HG02973 (cell line): ENCODE data around the gene FHDC1.
A peak's percentile ranks its signal among the peaks of the same experiment; 100 is the strongest.

ENCODE experiments used
- ATAC-seq: cut with Tn5 transposase; IDR thresholded peaks from one replicate; pipeline ENCODE4 v1.9.1; 2021; ENCODE audit warnings: moderate library complexity; ENCODE audit not compliant: unreplicated experiment

Gene FHDC1

DNA sequence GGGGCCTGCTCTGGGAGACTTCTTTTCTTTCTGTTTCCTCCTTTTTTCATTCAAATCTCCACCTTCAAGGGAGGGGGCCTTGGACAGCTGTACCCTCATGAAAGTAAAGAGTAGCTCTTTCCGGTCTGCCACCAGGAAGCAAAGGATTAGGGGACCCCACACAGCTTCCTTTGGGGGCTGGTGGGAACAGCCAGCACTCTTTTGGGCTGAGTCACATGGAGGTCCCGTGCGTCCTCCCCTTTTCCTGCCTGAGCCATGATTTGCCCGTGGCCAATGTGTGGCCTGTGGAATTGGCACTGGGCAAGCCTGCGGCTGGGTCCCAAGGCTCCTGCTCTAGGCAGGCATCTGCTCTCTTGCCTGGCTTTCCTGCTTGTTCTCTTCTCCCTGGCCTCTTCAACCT is 65.5 kb downstream of the FHDC1 start:
- no peak for ATAC-seq

DNA sequence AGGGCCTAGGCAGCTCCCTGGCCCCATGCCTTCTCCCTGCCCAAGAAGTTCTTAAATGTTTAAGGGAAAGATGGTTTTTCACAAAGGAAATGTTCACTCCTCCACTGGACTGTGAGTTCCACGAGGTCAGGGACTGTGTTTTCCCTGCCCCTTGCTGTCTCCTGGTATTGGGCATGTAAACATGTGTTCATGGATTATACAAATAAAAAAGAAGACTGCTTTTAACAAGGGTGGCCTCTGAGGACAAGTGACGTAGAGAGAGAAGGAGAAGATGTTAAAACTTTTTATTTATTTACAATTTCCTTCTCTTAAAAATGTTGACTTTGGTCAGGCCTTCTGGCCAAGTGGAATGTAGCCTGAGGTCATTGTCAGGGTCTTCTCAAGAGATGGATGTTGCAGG is 66.0 kb downstream of the FHDC1 start:
- ATAC-seq, result no peak

DNA sequence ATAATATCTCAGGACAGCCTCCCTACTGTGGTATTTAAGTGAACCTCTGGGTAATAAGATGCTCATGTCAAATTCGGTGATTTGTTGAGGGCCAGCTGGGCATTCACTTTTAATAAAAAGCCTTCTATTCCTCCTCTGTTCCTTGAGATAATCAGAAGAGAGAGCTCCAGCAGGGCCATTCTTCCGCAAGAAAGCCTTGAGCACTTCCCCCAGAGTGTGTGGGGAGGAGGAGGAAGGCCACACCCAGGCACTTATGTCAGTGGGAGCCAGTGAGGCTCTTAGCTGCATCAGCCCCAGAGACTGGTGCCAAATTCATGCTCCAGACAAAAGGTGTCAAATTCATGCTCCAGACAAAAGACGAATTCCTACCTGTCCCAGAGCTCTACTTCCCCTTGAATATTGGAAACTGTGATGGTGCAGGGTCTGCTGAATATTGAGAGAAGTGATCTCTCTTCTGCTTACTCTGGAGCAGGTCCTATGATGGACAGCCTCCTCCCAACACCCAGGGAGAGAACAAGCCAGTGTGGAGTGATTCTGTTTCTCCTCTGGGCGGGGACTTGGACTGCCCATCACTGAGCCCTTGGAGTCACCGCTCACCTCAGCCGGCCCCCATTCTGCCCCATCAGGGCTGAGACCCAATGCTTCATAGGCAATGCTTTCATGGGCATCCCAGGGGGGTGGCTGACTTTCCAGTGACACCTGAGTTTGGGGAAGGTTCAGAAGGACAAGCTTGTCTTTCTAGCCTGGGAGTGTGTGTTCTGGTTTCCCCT is 68.1 kb downstream of the FHDC1 start:
- no peak for ATAC-seq

DNA sequence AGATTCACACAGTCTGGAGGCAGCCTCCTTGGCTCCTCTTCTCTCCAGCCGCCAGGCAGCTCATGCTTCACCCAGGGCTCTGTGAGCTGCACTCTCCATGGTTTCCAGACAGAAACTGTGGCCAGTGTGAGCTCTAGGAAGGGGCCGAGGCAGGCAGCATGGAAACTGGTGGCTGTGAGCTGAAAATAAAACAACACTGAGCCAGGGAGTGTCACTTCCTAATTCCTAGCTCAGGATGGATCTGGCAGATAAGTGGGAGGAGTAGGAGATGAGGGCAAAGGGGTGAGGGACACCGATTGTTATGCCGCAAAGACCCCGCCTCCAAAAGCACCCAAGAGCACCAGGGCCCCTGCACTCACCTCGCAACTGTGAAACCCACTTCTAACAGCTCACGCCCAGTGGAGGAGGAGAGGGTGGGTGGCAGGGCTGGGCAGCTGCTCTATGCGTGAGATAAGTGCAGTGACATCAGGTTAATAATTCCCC is 69.8 kb downstream of the FHDC1 start:
- ATAC-seq, result no peak

DNA sequence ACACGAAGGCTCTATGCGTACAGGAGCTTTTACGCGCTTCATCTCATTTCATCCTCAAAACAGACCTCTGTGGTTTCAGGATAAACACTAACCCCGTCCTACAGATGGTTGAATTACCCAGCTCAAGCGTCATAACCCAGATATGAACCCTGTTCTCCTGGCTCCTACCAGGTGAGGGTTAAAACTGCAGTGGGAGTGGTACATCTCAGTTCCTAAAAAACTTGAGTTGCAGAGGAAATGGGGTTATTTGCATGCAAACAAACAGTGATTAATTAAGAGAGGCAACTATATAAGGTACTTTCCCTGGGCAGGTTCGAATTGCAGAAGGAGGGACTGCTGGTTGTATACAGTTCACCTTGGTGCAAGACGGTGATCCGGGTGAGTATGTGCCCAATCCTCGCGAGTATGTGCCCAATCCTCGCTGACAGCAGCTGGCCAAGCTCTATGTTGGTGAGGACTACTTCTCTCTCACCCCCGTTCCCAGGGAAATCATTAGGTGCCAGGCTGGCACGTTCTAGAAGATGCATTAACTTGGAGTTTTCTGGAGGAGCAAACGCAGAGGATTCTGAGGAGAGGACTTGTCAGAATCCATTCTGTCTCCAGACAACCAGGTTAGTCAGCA is 72.6 kb downstream of the FHDC1 start:
- ATAC-seq, result peak; percentile 91

DNA sequence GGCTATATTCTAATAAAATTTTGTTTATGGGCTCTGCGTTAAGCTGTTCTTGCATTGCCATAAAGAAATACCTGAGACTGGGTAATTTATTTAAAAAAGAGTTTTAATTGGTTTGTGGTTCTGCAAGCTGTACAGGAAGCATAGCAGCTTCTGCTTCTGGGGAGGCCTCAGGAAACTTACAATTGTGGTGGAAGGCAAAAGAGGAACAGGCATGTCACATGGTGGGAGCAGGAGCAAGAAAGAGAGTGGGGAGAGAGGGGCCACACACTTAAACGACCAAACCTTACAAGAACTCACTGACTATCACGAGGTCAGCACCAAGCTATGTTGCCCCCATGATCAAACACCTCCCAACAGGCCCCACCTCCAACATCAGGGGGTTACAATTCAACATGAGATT is 74.0 kb downstream of the FHDC1 start:
- ATAC-seq, result no peak

DNA sequence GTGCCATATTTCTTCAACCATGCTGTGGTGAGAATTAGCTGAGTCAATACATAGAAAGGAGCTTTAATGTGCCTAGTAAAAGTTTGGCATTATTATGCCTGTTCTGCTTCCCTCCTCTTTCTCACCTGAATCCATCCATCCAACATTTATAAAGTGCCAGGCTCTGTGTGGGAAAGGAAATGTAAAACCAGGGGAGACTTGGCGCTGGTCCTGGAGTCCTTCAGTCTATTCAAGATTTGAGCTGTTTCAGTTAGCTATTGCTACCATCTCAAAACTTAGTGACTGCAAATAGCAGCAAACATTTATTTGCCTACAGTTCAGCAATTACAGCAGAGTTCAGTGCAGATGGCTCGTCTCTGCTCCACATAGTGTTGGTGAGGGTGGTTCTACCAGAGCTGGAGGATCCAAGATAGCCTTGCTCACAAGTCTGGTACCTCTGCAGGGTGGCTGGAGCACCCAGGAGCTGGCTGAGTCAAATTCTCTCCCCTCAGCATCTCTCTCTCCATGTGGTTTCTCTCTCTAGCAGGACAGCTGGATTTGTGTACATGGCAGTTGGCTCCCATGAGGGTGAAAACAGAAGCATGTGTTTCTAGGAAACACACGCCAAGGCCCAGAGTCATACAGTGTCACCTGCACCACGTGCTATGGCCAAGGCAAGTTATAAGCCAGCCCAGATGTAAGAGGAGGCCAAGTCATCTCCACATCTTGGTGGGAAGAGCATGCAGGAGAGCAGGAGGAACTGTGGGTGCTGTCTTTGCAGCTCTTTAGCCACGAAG is 77.3 kb downstream of the FHDC1 start:
- no peak for ATAC-seq

DNA sequence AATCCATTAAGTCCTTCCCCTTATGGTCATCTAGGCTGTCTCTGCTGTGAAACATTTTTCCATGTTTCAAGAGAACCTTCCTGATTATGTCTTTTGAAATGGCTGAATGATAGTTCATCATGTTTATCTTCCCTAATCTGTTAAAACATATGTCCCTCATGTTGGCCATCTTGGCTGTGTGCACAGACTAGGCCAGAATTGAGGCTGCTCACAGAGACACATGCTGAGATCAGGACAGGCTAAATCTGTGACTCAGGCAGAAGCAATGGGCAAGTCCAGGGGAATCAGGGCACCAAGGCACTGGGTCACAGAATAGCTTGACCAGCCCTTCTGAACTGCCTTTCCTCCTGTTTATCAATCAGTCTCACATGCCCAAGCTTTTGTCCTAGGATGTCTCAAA is 78.3 kb downstream of the FHDC1 start:
- no peak for ATAC-seq

DNA sequence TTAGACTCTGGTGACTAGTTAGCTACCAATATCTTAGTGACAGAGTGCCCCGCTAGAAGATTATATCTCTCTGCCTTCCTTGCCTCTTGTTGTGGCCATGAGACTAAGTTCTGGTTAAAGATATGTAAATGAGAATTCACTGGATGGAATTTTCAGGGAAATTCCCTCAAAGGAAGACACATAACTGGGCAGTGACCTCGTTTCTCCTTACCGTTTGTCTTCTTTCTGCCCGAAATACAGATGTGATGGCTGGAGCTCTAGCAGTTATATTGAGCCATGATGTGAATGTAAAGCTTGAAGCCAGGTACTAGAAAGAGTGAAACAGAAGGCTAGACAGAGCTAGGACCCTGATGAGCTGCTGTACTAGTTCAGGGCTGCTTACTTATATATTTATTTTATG is 80.5 kb downstream of the FHDC1 start:
- ATAC-seq, result no peak

DNA sequence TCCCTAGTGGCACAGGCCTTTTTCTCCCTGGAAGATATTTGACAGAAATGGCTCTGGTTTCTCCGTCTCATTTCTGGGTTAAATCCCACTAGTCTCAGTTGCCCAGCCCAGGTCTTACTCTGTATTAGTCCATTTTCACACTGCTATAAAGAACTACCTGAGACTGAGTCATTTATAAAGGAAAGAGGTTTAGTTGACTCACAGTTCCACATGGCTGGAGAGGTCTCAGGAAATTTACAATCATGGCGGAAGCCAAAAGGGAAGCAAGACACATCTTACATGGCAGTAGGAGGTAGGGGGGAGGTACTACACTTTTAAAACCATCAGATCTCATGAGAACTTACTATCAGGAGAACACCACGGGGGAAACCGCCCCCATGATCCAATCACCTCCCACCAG is 81.9 kb downstream of the FHDC1 start:
- ATAC-seq, result no peak

DNA sequence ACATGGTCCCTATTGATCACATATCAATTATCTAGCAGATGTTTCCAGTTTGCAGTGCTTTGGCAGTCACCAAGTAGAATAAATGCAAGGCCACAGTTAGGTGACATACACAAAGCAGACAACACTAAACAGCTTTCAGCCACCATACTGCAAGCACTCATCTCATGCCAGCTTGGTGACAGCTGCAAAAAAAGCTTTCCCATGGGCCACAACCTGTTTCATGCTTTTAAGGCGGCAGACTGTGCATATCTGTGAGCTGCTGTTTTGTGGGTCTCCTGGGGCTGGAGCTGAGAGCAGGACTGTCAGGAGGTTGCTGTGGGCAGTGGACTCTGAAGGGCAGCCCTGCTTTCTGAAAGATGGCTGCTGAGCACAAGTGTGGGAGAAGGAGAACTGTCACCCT is 82.6 kb downstream of the FHDC1 start:
- no peak for ATAC-seq

DNA sequence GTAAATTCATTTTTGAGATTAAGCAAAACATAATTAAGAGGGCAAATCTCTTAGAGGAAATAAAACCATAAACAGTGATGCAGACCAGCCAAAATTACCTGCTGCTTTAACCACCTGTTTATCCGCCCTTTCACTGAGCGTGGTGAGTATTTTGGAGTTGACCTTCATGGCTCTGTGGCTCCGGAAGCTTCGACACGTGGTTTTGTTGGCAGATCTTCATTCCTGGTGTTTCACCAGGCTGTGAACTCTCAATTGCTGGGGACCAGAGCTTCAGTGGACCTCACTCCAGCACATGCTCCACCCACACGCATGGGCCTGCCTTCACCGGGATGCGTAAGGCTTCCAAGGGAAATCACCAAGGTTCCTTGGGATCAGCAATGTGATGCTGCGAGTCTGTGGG is 83.8 kb downstream of the FHDC1 start:
- no peak for ATAC-seq

DNA sequence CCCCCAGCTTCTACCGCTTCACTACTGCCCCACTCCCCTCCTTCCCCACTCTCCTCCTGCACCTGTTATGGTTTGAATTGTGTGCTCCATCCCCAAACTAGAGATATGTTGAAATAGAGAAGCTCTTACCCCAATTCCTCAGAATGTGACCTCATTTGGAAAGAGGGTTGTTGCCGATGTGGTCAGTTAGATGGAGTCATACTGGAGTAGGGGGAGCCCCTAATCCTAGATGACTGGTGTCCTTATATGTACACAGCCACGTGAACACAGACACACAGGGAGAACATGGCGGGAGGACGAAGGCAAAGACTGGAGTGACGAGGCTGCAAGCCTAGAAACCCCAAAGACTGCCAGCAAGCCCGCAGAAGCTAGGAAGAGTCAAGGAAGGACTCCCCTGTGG is 84.3 kb downstream of the FHDC1 start:
- ATAC-seq, result no peak

DNA sequence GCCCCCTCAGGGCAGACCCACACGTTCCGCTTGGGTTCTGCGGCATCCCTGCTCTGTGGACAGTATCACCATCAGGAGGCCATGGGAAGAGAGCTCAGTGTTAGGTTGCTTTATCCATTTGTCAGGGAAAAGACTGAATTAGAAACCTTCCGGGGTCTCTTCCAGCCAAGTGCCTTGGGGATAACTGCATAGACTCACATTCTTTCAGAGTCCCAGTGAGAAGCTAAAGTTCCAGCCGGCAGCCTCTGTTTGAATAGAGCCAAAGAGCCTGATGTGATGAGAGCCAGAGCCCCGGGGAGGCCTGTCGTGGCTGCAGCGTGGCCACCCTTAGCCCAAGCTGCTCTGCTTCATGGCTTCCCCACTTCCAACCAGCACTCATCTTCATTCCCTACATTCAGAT is 85.2 kb downstream of the FHDC1 start:
- no peak for ATAC-seq

DNA sequence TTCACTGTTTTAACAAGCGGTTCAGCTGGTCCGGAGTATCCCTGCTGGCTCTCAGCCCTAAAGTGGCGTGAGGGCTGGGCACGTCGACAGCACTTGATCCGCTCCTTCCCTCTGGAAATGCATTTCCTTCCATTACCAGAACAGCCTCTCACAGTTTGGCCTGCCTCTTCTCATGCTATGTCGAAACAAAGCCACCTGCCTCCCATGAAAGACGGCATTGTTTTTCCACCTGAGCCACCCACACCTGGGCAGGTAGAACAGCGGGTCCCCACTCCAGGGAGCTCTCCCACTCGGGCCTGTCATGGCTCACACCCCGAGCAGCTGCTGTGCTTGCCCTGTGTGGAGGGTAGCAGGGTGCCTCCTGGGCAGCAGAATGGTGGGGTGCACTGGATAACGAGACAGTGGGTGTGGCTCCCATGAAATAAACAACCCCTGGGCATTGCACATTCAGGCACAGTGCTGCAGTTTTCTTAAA is 86.2 kb downstream of the FHDC1 start:
- ATAC-seq, result no peak

DNA sequence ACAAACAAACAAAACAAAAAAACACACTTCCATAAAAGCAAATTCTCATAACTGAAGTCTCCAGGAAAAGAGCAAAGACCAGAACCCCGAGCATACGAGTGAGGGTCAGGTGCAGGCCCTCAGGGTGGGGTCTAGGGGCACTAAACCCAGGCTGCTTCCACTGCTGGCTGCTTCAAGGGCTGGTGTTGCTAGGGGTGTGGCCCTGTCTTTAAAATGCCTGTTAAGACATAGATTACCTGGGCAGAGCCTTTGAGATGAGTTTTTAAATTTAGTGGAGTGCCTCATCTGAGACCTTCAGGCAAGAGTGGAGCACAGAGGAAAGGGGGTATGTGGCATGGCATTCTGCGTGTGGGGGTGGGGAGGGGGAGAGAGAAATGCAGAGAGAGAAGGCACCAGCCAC is 87.0 kb downstream of the FHDC1 start:
- ATAC-seq, result no peak

DNA sequence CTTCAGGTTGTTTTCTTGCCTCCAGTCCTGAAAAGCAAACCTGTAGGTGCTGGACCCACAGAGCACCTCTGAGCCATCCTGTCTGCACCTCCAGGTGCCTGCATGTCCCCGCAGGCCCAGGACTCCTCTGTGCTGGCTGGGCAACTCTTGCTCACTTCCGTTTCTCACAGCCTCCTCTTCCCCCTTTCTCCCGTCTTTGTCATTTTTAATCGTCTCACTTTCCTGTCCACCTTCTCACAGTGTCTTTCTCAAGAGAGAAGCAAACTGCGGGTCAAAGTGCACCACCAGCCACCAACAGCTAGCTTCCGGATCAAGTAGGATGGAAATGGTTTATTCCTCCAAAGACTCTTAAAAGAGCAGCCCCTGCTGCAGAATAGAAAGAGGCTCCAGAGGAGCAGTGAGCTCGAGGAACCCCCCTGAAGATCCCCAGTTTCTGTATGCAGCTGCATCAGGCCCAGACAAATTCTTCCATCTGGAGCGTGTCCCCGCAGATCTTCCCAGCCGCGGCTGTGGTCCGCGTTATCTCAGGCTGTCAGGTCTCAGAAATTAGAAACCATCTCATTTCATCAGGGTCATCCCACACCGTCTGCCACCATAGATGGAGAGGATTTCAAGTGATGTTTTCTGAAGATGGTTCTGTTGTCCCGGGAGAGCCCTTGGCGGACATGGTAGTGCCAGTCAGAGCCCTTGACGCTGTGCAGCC is 87.7 kb downstream of the FHDC1 start:
- ATAC-seq, result no peak

DNA sequence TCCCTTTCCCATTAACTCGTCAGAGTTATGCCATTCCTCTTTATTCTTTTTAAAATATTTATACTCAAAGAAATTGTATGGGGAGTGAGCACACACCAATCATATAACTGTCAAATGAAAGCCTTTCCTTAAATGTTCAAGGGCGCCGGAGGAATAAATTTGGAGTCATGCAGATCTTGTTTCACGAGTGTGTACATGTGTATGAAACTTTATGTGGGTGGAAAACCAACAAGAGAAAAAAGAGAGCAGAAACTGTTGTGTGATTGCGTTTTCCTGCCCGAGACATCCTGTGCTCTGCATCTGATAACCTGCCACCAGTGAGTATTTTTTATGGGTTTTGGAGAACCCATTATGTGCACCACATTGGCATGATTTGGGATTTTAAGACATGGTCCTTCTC is 88.3 kb downstream of the FHDC1 start:
- ATAC-seq, result no peak

DNA sequence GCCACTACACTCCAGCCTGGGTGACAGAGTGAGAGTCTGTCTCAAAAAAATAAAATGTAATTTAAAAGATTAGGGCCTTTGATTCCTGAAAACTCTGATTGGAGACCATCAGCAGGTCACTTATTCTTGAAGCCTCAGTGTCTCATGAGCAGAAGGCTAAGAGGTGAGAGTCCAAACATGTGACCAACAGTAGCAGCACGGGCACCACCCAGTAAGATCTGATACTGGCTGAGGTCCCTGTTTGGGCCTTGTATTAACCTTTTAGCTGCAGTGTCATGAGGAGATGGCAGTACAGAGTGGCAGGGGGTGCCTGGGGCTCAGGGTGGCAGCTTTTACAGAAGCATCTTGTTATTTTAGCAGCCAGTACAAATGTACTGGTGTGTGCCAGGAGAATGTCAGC is 89.3 kb downstream of the FHDC1 start:
- ATAC-seq, result no peak

DNA sequence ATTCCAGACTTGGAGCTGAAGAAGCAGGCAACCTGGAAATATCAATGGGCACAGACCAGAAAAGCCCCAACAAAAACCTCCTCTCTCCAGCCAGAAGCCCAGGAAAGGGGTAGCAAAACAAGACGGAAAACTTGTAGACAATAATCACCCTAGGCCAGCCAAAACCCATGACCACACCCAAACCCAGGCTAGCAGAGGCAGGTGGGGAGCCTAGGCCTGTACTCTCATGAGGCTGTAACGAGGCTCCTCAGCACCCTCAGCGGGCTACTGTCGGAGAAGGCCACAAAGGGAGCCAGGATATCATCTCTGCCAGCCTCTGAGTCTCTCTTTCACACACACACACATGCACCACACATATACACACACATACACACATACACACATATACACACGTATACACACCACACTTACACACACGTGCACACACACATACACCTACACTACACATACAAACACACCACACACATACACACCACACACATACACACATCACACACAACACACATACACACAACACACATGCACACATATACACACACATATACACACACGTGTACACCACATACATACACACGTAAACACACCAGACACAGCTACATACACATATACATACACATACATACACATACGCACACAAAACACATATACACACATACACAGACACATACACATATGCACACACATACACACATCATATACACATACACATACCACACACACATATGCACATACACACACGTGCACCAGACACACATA is 90.6 kb downstream of the FHDC1 start:
- no peak for ATAC-seq

DNA sequence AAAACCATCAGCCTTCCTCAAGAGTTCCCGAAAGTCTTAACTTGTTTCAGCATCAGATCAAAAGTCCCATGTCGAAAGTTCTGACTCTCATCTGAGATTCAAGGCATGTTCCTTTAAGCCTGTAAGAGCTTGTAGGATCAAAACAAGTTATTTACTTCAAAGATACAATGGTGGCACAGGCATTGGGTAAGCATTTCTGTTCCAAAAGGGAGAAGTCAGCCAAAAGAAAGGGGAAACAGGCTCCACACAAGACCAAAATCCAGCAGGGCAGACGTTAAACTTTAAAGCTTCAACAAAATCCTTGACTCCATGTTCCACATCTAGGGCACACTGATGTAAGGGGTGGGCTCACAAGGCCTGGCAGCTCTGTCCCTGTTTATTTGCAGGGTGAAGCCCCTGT is 91.7 kb downstream of the FHDC1 start:
- ATAC-seq, result no peak
